Activated T-cell treated with anti-CD3 and anti-CD28 coated beads for 48 hours (primary cell): ENCODE data around the gene SMURF1.
A peak's percentile ranks its signal among the peaks of the same experiment; 100 is the strongest.
"Not testable (repeated sequence)": the region's sequence is repeated elsewhere in the genome, so short reads cannot be mapped to it uniquely, and the experiment has no call there.

Source experiments
- DNase-seq: peaks from one replicate; pipeline ENCODE4 v3.0.0-alpha.2; 2020; ENCODE audit warnings: low read depth

The SMURF1 gene

GRCh38 chr7:99047526-99048077, 96.3 kb downstream of the SMURF1 start:
- DNase-seq: no peak

- no peak for DNase-seq
Observed at GRCh38 chr7:99046722-99047121, 97.2 kb downstream of the SMURF1 start.

DNA sequence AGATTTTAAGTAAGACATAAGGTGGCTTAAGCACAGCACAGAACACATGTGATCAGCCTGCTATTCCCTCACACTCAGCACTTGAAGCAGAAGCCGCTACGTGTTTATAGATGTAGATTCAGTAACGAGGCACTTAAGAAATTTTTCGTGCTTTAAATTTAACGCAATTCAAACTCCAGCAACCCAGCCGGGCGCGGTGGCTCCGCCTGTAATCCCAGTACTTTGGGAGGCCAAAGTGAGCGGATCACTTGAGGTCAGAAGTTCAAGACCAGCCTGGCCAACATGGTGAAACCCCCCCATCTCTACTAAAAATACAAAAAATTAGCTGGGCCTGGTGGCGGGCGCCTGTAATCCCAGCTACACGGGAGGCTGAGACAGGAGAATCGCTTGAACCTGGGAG, 97.6 kb downstream of the SMURF1 start:
- not testable (repeated sequence) for DNase-seq

DNA sequence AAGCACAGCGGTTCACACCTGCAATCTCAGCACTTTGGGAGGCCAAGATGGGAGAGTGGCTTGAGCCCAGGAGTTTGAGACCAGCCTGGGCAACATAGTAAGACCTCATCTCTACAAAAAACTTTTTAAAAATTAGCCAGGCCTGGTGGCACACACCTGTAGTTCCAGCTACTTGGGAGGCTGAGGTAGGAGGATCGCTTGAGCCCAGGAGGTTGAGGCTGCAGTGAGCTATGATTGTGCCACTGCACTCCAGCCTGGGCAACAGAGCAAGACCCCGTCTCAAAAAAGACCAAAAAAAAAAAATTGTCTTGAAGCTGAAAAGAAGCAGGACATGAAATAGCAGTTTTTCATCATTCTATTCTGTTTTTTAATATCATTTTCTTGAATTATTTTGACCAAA, 99.0 kb downstream of the SMURF1 start:
- not testable (repeated sequence) for DNase-seq

DNA sequence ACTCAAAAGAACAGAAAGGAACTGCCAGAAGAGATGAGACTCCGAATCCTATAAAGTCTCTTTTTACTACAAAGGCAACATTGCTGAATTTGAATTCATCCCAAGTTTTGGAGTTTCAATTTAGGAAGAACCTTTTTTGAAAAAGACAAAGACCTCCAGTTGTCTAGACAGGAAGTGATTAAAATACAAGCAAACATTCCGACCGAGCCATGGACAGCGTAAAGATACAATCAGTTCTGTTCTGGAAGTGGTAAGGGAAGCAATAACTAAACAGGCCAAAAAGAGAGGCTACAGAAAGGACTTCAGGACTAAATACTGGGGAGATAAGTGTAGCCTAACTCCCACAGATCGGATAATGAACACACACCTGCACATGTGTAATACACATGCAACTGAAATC, 101.0 kb downstream of the SMURF1 start:
- DNase-seq: no peak

- no peak for DNase-seq
Observed at GRCh38 chr7:99041526-99041925, 102.4 kb downstream of the SMURF1 start.

- peak; percentile 24 for DNase-seq
Observed at GRCh38 chr7:99040104-99040958, 103.6 kb downstream of the SMURF1 start.

- no peak for DNase-seq
Observed at GRCh38 chr7:99039384-99039891, 104.5 kb downstream of the SMURF1 start.

- DNase-seq: no peak
Observed at GRCh38 chr7:99038086-99038855, 105.6 kb downstream of the SMURF1 start.

- no peak for DNase-seq
Observed at GRCh38 chr7:99037327-99037940, 106.5 kb downstream of the SMURF1 start.

GRCh38 chr7:99036546-99037111, 107.3 kb downstream of the SMURF1 start:
- no peak for DNase-seq

DNA sequence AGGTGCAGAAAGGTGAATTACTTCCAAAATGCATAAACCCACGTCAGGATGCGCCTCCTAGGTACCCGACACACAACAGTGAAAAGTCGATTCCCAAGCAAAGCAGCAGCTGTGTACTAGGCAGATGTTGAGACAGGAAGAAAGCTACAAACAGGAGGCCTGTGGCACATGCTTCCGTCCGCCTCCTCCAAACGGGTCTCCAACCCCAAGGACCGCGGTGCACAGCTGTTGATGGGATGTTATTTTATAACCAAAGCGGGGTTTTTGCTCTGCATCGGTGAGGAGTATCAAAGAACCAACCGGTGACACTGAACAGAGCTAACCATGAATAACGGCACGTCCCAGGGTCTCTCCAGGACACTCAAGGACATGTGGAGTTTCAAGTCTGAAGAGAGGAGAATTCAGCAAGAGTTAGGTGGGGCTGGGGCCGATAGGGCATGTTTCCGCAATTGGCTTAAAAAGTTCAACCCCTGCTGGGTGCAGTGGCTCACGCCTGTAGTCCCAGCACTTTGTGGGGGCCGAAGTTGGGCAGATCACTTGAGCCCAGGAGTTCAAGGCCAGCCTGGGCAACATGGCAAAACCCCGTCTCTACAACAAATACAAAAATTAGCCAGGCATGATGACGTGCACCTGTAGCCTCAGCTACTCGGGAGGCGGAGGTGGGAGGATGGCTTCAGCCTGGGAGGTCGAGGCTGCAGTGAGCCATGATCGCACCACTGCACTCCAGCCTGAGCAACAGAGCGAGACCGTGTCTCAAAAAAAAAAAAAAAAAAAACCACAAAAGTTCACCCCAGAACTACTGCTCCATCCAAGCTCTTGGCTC, 108.0 kb downstream of the SMURF1 start:
- no peak for DNase-seq

- no peak for DNase-seq
Observed at GRCh38 chr7:99034932-99035722, 108.8 kb downstream of the SMURF1 start.

GRCh38 chr7:99033765-99034164, 110.1 kb downstream of the SMURF1 start:
- no peak for DNase-seq

- no peak for DNase-seq
Observed at GRCh38 chr7:99032928-99033327, 111.0 kb downstream of the SMURF1 start.

DNA sequence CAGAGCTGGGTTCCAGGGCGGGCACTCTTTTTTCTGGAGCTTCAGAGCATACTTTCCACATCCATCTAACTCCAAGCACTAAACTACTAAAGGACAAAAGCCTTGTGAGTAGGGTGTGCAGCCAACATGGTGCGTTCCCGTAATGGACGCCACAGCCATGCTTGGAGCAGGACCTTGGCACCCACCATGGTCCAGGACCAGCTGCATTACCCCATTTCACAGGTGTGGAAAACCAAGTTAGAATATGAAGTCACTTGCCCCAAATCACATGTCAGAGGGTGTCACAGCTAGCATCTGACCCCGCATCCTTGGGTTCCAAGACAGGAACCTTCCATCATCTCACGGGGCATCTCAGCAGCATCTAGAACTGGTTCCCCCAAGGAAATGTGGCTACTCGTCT, 112.4 kb downstream of the SMURF1 start:
- no peak for DNase-seq

- no peak for DNase-seq
Observed at GRCh38 chr7:99030951-99031350, 113.0 kb downstream of the SMURF1 start.

DNA sequence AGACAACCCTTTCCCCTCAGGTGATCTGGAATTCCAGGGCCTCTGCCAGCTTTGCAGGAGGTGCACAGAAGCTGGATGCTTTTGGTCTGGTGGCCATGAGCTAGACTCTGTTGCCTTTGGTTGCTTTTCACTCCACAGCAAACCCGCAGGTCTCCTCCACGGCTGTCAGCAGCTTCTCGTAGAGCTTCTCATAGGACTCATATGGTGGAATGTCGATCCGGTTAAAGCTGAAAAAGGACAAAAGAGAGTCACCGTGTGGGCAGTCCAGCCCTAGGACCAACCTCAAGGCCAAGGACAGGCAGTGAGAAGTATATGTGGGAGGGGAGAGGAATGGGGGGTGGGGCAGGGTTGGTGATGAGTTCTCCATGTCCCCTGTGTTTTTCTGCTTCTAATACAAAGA, 113.5 kb downstream of the SMURF1 start:
- no peak for DNase-seq

DNA sequence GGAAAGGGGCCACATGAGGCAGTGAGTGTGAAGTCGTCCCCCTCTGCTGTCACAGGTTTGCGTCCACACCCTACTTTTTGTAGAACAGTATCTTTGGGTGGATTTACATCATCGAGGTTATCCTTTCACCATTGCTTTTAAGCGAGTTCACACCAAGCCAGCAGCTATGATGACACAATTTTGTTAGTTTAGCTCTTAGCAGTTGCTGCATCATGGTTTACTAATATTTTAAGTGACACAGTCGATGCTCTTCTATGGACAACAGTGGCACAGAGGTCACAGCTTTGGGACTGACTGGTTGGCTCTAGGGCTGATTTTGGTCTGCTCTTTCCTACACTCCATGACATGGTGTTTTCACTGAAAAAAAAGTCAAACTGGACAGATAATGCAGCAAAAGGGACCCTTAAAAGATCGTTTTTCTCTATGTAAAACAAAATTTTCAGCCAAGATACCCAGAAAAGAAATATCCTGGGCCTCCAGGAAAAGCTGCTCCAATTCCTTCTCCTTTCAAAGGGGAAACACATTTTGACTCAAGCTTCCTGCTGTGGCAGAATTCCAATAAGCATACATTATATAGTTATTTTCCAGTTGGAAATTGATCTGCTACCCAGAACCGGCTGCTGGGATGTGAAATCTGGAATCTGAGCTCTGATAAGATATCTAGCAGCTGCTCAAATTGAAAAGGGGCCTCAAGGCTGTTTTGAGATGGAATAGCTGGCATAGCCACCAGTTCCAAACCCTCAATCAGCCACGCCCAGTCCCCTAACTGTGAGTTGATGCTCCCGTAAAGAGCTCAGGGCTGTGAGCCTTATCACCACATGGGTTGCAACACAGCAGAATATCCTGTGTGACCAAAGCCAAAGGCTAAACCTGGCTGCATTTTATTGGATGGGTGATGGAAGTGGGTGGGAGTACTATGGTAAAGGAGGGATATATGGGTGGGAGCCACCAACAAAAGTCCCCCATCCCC, 114.2 kb downstream of the SMURF1 start:
- no peak for DNase-seq
